Spleen (tissue), 11 donors: ENCODE data around the gene MAP3K1. TPM values are rescaled to one million over a fixed set of nuclear protein-coding genes. Genes with fewer than 3 reads are reported as not detected.

ENCODE experiments used
- DNase-seq: peaks from one replicate; pipeline ENCODE4 v3.0.0-alpha.2; 2020
- H3K27ac ChIP-seq, 8 donors: fragments of 200-600 bp; sonication (generic) in 7 of 8; 1 replicate in 4 of 8; 2 replicates in 4 of 8; pipeline versions ENCODE4 v1.5.0 to v1.8.0; 2016 to 2021; ENCODE audit warnings: inconsistent platforms in 4 of 8, mild to moderate bottlenecking in 4 of 8, moderate library complexity in 1 of 8
- H3K27me3 ChIP-seq, 7 donors: fragments of 200-600 bp; sonication (generic) in 6 of 7; replicated peaks in 1 of 7; 1 replicate in 4 of 7; 2 replicates in 3 of 7; pipeline versions ENCODE4 v1.5.0 to v1.8.0; 2016 to 2021; ENCODE audit warnings: inconsistent platforms in 3 of 7, mild to moderate bottlenecking in 1 of 7
- H3K36me3 ChIP-seq, 6 donors: fragments of 200-600 bp; sonication (generic) in 5 of 6; 1 replicate in 4 of 6; 2 replicates in 2 of 6; pipeline versions ENCODE4 v1.5.0 to v1.8.0; 2016 to 2021; ENCODE audit warnings: inconsistent platforms in 2 of 6
- H3K4me1 ChIP-seq, 6 donors: fragments of 200-600 bp; sonication (generic) in 5 of 6; 1 replicate in 3 of 6; 2 replicates in 3 of 6; pipeline versions ENCODE4 v1.5.0 to v1.8.0; 2016 to 2021; ENCODE audit warnings: inconsistent platforms in 3 of 6
- H3K4me3 ChIP-seq, 8 donors: fragments of 200-600 bp; sonication (generic) in 7 of 8; 1 replicate in 4 of 8; 2 replicates in 4 of 8; pipeline versions ENCODE4 v1.5.0 to v1.8.0; 2016 to 2021; ENCODE audit warnings: inconsistent platforms in 4 of 8, mild to moderate bottlenecking in 4 of 8, moderate library complexity in 2 of 8
- H3K9me3 ChIP-seq, 8 donors: fragments of 200-600 bp; sonication (generic) in 7 of 8; 1 replicate in 4 of 8; 2 replicates in 4 of 8; pipeline versions ENCODE4 v1.5.0 to v1.8.0; 2016 to 2021; ENCODE audit warnings: inconsistent platforms in 4 of 8
- CTCF ChIP-seq, 11 experiments: fragments of 200-600 bp in 7 of 11; fragments of 450-650 bp in 4 of 11; sonication (generic) in 4 of 11; IDR thresholded peaks in 8 of 11; conservative IDR thresholded peaks in 3 of 11; 1 replicate in 7 of 11; 2 replicates in 4 of 11; pipeline versions ENCODE4 v1.4.0 to v1.8.0; 2016 to 2021; ENCODE audit warnings: antibody characterized with exemption in 11 of 11, inconsistent platforms in 4 of 11, mild to moderate bottlenecking in 1 of 11
- POLR2A ChIP-seq, 3 donors: fragments of 450-650 bp; IDR thresholded peaks; one replicate each; pipeline ENCODE4 v1.5.1; 2017; ENCODE audit warnings: antibody characterized with exemption in 3 of 3, mild to moderate bottlenecking in 1 of 3
- POLR2AphosphoS5 ChIP-seq, 3 donors: sonication (generic); formaldehyde crosslinking; IDR thresholded peaks; one replicate each; pipeline ENCODE4 v1.5.1; 2017; ENCODE audit warnings: antibody characterized with exemption in 3 of 3
- WGBS, 5 donors: extraction: QIAGEN DNeasy Blood & Tissue Kit in 3 of 5; methylation state at CpG; one replicate each; pipeline versions ENCODE4 v1.1.5 to v1.1.7; 2013 to 2018; 5-methylcytosine and 5-hydroxymethylcytosine counted together
- intact Hi-C: fragments of 100-400 bp; cut with DNase I; formaldehyde crosslinking; loops from one replicate; pipeline ENCODE4 v1.15.0; 2023; ENCODE audit warnings: low total_unique reads
- polyA plus RNA-seq, 3 donors: library from polyadenylated mRNA; stranded (reverse); fragments of 200-250 nt; gene quantifications; one replicate each; pipeline ENCODE4 v1.2.1, GENCODE V29; 2013
- total RNA-seq, 7 donors: library from RNA; depleted of rRNA in 3 of 7; stranded (reverse); fragments of >200 nt in 3 of 7; fragmentation: NEBNext Ultra II Directional in 4 of 7; extraction: Animal tissue kit (Norgen Biotek cat#: 25700) in 4 of 7; gene quantifications; one replicate each; pipeline versions ENCODE4 v1.1.0 to v1.2.1, GENCODE V29; 2016 to 2021
- donor health status: healthy with polysubstance abuse.
- donor health status: DM: no; HTN: no; CAD: no; lungs with moderate emphysema.
- donor health status: DM: no; HTN: no; CAD: no.
- donor health status: Bipolar disorder and iron deficiency.
- donor health status: healthy.
- donor health status: DM: no; HTN: no; CAD: no.
- donor health status: DM: yes; HTN: yes; CAD: no.

Gene MAP3K1
- total and polyA plus RNA-seq, 10 donors: 24.7 to 85.4 (median 67.2) TPM

GRCh38 chr5:56837381-56837780 lies 22.0 kb downstream of the MAP3K1 start:
- H3K27me3 ChIP-seq: no peaks in the 10 kb centered on the region
- intact Hi-C loops: loop anchor here (5.0 kb wide), 1 partner anchor 565 kb away; no protein-coding TSS in a partner anchor
- H3K9me3 ChIP-seq: no peaks in the 10 kb centered on the region
- WGBS, 5 donors: 57 to 70% (median 68%) methylated on average over 3 of the region's 3 CpGs
- no peaks in the 10 kb centered on the region for H3K36me3 ChIP-seq
- no peak for DNase-seq
- H3K27ac ChIP-seq: peak overlapping the region; percentile 7 to 79 (median 66)
- peaks cover 65 to 100% (median 97%) of the 10 kb centered on the region in 6 donors for H3K4me1 ChIP-seq
- H3K4me3 ChIP-seq: no peak overlapping the region
- no peak for TF ChIP-seq POLR2A (IDR thresholded peaks at IDR 0.05)

GRCh38 chr5:56837956-56838355 lies 22.6 kb downstream of the MAP3K1 start:
- intact Hi-C loops: loop anchor here (5.0 kb wide), 1 partner anchor 566 kb away; no protein-coding TSS in a partner anchor
- H3K27me3 ChIP-seq: no peaks in the 10 kb centered on the region
- peak overlapping the region in 7 of 8 donors; percentile 44 to 79 (median 67) for H3K27ac ChIP-seq
- DNase-seq: no peak
- 43 to 75% (median 60%) methylated on average over 1 of the region's 1 CpG for WGBS, 5 donors
- no peaks in the 10 kb centered on the region for H3K9me3 ChIP-seq
- H3K4me3 ChIP-seq: no peak overlapping the region
- peaks cover 0 to 3% (median 0%) of the 10 kb centered on the region in 6 donors for H3K36me3 ChIP-seq
- TF ChIP-seq POLR2AphosphoS5 (IDR thresholded peaks at IDR 0.05): no peak
- peaks cover 60 to 100% (median 97%) of the 10 kb centered on the region in 6 donors for H3K4me1 ChIP-seq

GRCh38 chr5:56838409-56839039 lies 23.2 kb downstream of the MAP3K1 start:
- Histone ChIP-seq H3K4me3 (peak overlapping the region in 1 of 8 donors; percentile 20), H3K4me1 (peaks cover 60 to 100% (median 97%) of the 10 kb centered on the region in 6 donors), H3K27me3 (no peaks in the 10 kb centered on the region), H3K36me3 (peaks cover 0 to 9% (median 0%) of the 10 kb centered on the region in 6 donors), H3K27ac (peak overlapping the region in 7 of 8 donors; percentile 64 to 79 (median 71)), H3K9me3 (no peaks in the 10 kb centered on the region)
- WGBS, 5 donors: 26 to 35% (median 31%) methylated on average over 4 of the region's 4 CpGs
- no peak for DNase-seq
- TF ChIP-seq CTCF (IDR thresholded peaks at IDR 0.05 in 8 of 11, conservative IDR thresholded peaks at IDR 0.05 in 3 of 11): peak; percentile 20 to 82 (median 59)
- no peak for TF ChIP-seq POLR2AphosphoS5 (IDR thresholded peaks at IDR 0.05)
- no peak for TF ChIP-seq POLR2A (IDR thresholded peaks at IDR 0.05)
- intact Hi-C loops: loop anchor here (5.0 kb wide), 1 partner anchor 566 kb away; no protein-coding TSS in a partner anchor

GRCh38 chr5:56839062-56839461 lies 23.7 kb downstream of the MAP3K1 start:
- Histone ChIP-seq H3K4me1 (peaks cover 54 to 100% (median 95%) of the 10 kb centered on the region in 6 donors), H3K4me3 (no peak overlapping the region), H3K27me3 (no peaks in the 10 kb centered on the region), H3K36me3 (peaks cover 0 to 11% (median 0%) of the 10 kb centered on the region in 6 donors), H3K9me3 (no peaks in the 10 kb centered on the region), H3K27ac (peak overlapping the region in 7 of 8 donors; percentile 64 to 79 (median 71))
- no peak for DNase-seq
- intact Hi-C loops: loop anchor here (5.0 kb wide), 1 partner anchor 567 kb away; no protein-coding TSS in a partner anchor
- WGBS, 5 donors: 75 to 79% (median 77%) methylated on average over 4 of the region's 4 CpGs
- TF ChIP-seq POLR2AphosphoS5 (IDR thresholded peaks at IDR 0.05) (no peak), CTCF (IDR thresholded peaks at IDR 0.05 in 8 of 11, conservative IDR thresholded peaks at IDR 0.05 in 3 of 11) (no peak), POLR2A (IDR thresholded peaks at IDR 0.05) (no peak)

GRCh38 chr5:56840597-56840996 lies 25.2 kb downstream of the MAP3K1 start:
- DNase-seq: no peak
- TF ChIP-seq POLR2AphosphoS5 (IDR thresholded peaks at IDR 0.05) (no peak), POLR2A (IDR thresholded peaks at IDR 0.05) (no peak), CTCF (IDR thresholded peaks at IDR 0.05 in 8 of 11, conservative IDR thresholded peaks at IDR 0.05 in 3 of 11) (no peak)
- Histone ChIP-seq H3K36me3 (peaks cover 0 to 11% (median 0%) of the 10 kb centered on the region in 6 donors), H3K4me3 (no peak overlapping the region), H3K27me3 (no peaks in the 10 kb centered on the region), H3K9me3 (no peaks in the 10 kb centered on the region), H3K4me1 (peaks cover 63 to 100% (median 95%) of the 10 kb centered on the region in 6 donors), H3K27ac (peak overlapping the region in 7 of 8 donors; percentile 15 to 79 (median 41))
- WGBS, 5 donors: 74 to 84% (median 82%) methylated on average over 7 of the region's 7 CpGs
- intact Hi-C loops: no loop called here
